Mesodermal cell (in vitro differentiated cells): ENCODE data around the gene GBF1.
A peak's percentile ranks its signal among the peaks of the same experiment; 100 is the strongest.

Experiments
- H3K27ac ChIP-seq: 2 replicates; pipeline ENCODE4 v1.7.0; 2013; ENCODE audit warnings: mild to moderate bottlenecking, low read depth, low read length, moderate library complexity; ENCODE audit not compliant: severe bottlenecking
- H3K36me3 ChIP-seq: 2 replicates; pipeline ENCODE4 v1.7.1; 2013; ENCODE audit warnings: mild to moderate bottlenecking, low read length, moderate library complexity; ENCODE audit not compliant: control insufficient read depth, insufficient read depth
- H3K4me1 ChIP-seq: one replicate; pipeline ENCODE4 v1.7.1; 2013; ENCODE audit warnings: mild to moderate bottlenecking, low read length; ENCODE audit not compliant: insufficient read depth, control insufficient read depth, poor library complexity, severe bottlenecking
- H3K4me3 ChIP-seq: 2 replicates; pipeline ENCODE4 v1.7.0; 2013; ENCODE audit warnings: low read length, control low read depth, mild to moderate bottlenecking; ENCODE audit not compliant: insufficient read depth, poor library complexity, severe bottlenecking; ENCODE audit errors: extremely low read depth
- H3K9me3 ChIP-seq: 2 replicates; pipeline ENCODE4 v1.7.1; 2013; ENCODE audit warnings: mild to moderate bottlenecking, low read length, moderate library complexity; ENCODE audit not compliant: control insufficient read depth
- WGBS, 2 experiments: methylation state at CpG; one replicate each; pipeline ENCODE4 v1.1.5; 2013; ENCODE audit warnings: missing lambda C conversion rate in 2 of 2; ENCODE audit not compliant: insufficient coverage in 2 of 2; 5-methylcytosine and 5-hydroxymethylcytosine counted together

The GBF1 gene

GRCh38 chr10:102222797-102223196 lies 22.5 kb upstream of the GBF1 start:
- 90% methylated on average over 4 of the region's 5 CpGs for WGBS, 2 experiments
- Histone ChIP-seq H3K9me3 (no peaks in the 10 kb centered on the region), H3K36me3 (no peaks in the 10 kb centered on the region), H3K4me1 (peaks cover 9% of the 10 kb centered on the region), H3K4me3 (no peak overlapping the region), H3K27ac (no peak overlapping the region)

DNA sequence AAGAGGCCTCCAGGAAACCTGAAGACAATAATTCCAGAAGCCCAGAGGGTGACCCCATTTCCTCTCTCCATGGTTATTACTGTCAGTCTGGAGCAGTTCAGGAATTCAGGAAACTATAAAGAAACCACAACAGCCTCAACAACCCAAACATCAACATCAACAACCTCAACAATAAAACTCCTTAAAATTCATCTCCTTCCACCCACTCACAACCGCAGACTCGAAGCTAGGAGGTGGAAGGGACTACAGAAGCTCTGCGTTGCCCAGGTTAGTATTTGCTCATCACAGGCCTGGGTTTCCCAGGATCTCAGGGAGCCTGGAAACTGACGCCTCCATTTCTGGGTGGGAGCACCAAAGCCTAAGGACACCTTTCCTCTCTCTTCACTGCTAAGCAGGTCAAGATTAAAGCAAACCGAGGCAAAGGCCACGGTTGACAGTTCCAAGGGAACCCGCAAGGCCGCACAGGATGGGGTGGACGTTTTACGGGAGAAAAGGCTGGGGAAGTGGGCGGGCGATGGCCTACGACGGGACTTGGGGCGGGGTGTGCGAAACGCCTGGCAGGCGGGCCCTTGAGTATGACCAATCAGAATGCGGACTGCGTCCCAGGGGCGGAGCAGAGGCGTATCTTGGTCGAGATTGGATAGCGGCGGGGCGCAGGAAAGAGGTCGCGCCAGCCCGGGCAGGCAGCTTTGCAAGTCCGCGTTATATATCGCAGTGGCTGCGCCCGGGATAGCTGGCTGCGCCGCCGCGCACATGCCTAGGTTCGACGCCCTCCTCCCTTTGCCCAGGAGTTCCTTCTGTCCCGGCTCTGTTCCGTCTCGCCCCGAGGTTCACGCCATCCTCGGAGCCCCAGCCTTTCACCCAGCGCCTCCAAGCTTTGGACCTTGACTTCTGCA lies 19.4 kb upstream of the GBF1 start, which contains the start of gene ELOVL3:
ELOVL3 (plus strand) TSS at position 654 of the 896 bp plus-strand sequence. CDS start 250 bp downstream, outside the sequence.
- 8 to 9% methylated on average over 47 of the region's 47 CpGs for WGBS, 2 experiments
- peaks cover 12% of the 10 kb centered on the region for H3K4me1 ChIP-seq
- H3K36me3 ChIP-seq = no peaks in the 10 kb centered on the region
- H3K4me3 ChIP-seq = no peak within 1 kb of the TSS
- peak within 1 kb of the TSS; percentile 57 for H3K27ac ChIP-seq
- no peaks in the 10 kb centered on the region for H3K9me3 ChIP-seq

DNA sequence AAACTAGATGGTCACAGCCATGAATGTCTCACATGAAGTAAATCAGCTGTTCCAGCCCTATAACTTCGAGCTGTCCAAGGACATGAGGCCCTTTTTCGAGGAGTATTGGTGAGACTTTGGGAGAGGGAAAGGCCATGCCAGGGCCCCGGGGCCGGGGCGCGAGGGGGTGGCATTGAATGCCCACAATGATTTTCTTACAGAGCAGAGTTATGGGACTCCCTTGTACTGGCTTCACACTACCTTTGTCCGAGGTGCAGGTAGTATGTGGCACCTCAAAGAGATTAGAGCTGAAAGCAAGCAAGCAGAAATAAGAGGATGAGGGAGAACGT lies 18.8 kb upstream of the GBF1 start:
- Histone ChIP-seq H3K4me3 (no peak overlapping the region), H3K27ac (no peak overlapping the region), H3K4me1 (peaks cover 12% of the 10 kb centered on the region), H3K9me3 (no peaks in the 10 kb centered on the region), H3K36me3 (no peaks in the 10 kb centered on the region)
- 54 to 81% methylated on average over 6 to 8 of the region's 8 CpGs for WGBS, 2 experiments

- H3K4me1 ChIP-seq = peaks cover 12% of the 10 kb centered on the region
- H3K27ac ChIP-seq = no peak overlapping the region
- H3K9me3 ChIP-seq = no peaks in the 10 kb centered on the region
- WGBS, 2 experiments = 85 to 87% methylated on average over 7 to 8 of the region's 8 CpGs
- H3K4me3 ChIP-seq = no peak overlapping the region
- no peaks in the 10 kb centered on the region for H3K36me3 ChIP-seq
Observed at GRCh38 chr10:102227050-102227449, 18.3 kb upstream of the GBF1 start.

DNA sequence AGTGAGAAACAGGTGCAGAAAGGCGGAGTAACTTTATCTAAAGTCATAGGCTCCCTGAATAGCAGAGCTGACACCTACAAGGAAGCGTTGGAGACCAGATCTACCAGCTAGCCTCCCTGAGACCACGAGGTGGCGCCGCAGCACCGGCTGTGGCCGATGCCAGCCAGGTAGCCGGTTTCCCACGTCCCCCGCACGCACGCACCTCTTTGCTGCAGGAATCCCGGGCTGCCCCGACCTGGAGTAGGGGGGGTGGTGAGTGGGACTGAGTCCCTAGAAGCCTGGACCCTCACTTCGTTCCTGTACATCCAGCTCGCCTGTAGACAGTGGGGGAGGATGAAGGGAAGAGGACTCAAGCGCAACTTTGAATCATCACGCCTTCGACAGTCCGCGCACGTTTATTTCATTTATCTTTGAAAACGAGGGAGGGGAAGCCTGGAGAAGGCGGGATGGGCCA lies 15.5 kb upstream of the GBF1 start:
- Histone ChIP-seq H3K4me1 (peaks cover 12% of the 10 kb centered on the region), H3K4me3 (peak overlapping the region; percentile 23), H3K9me3 (no peaks in the 10 kb centered on the region), H3K27ac (no peak overlapping the region), H3K36me3 (no peaks in the 10 kb centered on the region)
- 1 to 3% methylated on average over 17 to 22 of the region's 24 CpGs for WGBS, 2 experiments

DNA sequence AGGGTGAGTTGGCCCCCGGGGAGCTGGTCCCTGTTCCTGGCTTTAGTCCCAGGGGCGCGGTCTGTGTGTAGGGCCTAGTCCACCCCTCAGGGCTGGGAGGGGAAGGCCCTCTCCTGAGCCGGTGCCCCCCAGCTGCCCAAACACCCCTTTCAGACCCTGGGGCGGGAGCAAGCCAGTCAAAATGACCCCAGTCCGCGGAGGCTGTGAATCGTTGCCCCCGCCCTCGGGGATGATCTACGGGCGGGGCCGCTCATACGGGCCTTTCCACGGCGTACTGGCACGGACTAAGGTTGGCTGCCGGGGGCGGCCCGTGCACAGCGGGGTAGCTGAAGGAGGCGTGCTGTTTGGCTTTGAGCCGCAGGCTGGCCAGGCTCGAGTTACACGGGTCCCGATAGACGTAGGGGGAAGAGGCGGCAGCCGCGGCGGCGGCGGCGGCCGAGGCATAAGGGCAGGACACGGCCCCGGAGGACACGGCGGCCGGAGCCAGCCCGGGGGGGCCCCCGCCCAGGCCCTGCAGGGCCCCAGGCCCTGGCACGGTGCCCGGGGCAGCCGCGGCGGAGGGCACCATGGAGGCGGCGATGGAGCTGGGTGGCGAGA lies 15.0 kb upstream of the GBF1 start:
- H3K4me3 ChIP-seq = peak overlapping the region; percentile 23
- no peaks in the 10 kb centered on the region for H3K36me3 ChIP-seq
- H3K4me1 ChIP-seq = peaks cover 9% of the 10 kb centered on the region
- 4 to 5% methylated on average over 33 to 48 of the region's 50 CpGs for WGBS, 2 experiments
- H3K27ac ChIP-seq = no peak overlapping the region
- no peaks in the 10 kb centered on the region for H3K9me3 ChIP-seq

GRCh38 chr10:102230861-102231356 lies 14.4 kb upstream of the GBF1 start:
- H3K4me3 ChIP-seq = peak overlapping the region; percentile 23
- H3K4me1 ChIP-seq = peaks cover 5% of the 10 kb centered on the region
- H3K36me3 ChIP-seq = no peaks in the 10 kb centered on the region
- H3K27ac ChIP-seq = no peak overlapping the region
- 1 to 3% methylated on average over 40 to 44 of the region's 52 CpGs for whole genome bisulfite sequencing, 2 experiments
- H3K9me3 ChIP-seq = no peaks in the 10 kb centered on the region

- Histone ChIP-seq H3K36me3 (no peaks in the 10 kb centered on the region), H3K4me3 (peak overlapping the region; percentile 23)
- WGBS, 2 experiments = 17 to 18% methylated on average over 65 to 74 of the region's 76 CpGs
Observed at GRCh38 chr10:102231357-102232318, 13.7 kb upstream of the GBF1 start.

GRCh38 chr10:102233997-102234396 lies 11.3 kb upstream of the GBF1 start:
- H3K36me3 ChIP-seq = no peaks in the 10 kb centered on the region
- H3K27ac ChIP-seq = no peak overlapping the region
- WGBS, 2 experiments = no CpG with 5 or more reads among the region's 1 CpG
- no peak overlapping the region for H3K4me3 ChIP-seq
- H3K4me1 ChIP-seq = peaks cover 3% of the 10 kb centered on the region
- H3K9me3 ChIP-seq = no peaks in the 10 kb centered on the region

More at GRCh38 chr10:102231357-102232318, 13.7 kb upstream of the GBF1 start:
- Histone ChIP-seq H3K9me3 (no peaks in the 10 kb centered on the region), H3K4me1 (peaks cover 3% of the 10 kb centered on the region), H3K27ac (no peak overlapping the region)

GRCh38 chr10:102234888-102235597 lies 10.3 kb upstream of the GBF1 start:
- 62 to 82% methylated on average over 2 to 5 of the region's 12 CpGs for WGBS, 2 experiments
- Histone ChIP-seq H3K4me3 (no peak overlapping the region), H3K4me1 (peaks cover 3% of the 10 kb centered on the region)

More at GRCh38 chr10:102234888-102235597, 10.3 kb upstream of the GBF1 start:
- Histone ChIP-seq H3K36me3 (no peaks in the 10 kb centered on the region), H3K27ac (no peak overlapping the region), H3K9me3 (no peaks in the 10 kb centered on the region)
